ENCODE data around the gene ARHGAP21.

- TF ChIP-seq CTCF (IDR thresholded peaks at IDR 0.05; ENCODE audit: low read length) (no peak), EZH2 (optimal IDR thresholded peaks at IDR 0.05; ENCODE audit: low read depth, low read length) (no peak), EZH2phosphoT487 (IDR thresholded peaks at IDR 0.05; ENCODE audit: low read length) (no peak)
Measured at GRCh38 chr10:24571870-24572450, 151.7 kb downstream of the ARHGAP21 start.

Data from MM.1S (cell line).